ENCODE data around the gene C5orf58.

C5orf58 gene

DNA sequence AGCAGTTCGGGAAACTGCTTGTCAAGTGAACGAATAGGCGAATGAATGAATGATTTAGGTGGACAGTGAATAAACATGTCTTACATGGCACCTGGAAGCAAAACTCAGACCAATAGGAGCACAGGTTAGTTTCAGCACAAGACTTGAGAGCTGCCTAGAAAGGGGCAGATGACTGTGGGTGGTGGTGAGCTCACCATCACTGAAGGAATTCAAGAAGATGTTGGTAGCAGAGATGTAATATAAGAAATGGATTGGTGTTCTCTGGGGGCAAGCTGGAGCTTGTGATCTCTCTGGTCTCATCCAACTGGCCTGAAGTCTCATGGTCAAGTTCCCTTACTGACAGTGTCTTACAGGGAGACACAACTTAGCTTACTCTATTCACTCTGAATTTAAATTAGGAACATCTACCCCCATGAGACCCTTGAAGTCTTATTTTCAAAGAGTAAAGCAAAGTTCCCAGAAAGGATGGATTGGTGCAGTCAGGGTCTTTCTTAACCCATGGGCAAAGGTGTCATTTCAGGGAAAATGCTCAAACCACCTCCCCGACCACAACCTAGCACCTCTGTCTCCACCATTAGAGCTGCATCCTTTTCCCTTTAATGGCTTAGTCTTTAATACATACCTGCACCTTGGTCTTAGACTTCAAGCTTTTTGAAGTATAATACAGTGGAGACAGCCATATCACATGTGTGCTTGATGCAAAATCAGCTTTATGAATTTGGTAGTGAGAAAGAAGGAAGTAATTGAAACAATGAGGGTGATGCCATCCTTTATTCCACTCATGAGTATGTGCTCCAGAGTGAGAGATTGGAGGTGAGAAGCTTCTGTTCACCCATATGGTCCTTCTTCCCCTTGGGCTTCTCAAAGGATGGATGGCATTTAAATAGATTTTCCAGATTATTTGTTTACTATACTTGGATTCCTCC, 59.7 kb downstream of the C5orf58 start:
- POLR2A ChIA-PET = no interaction called here
- Histone ChIP-seq H3K4me1 (ENCODE audit: control insufficient read depth, insufficient read depth, low read length) (no peaks in the 10 kb centered on the region), H3K27ac (ENCODE audit: extremely low read depth, low read depth, low read length) (no peak overlapping the region), H3K4me3 (ENCODE audit: low read depth, low read length) (no peak overlapping the region), H3K9me3 (ENCODE audit: control insufficient read depth, insufficient read depth, low read depth, low read length) (no peaks in the 10 kb centered on the region; the same call in 1 of the 2 replicates), H3K36me3 (ENCODE audit: control insufficient read depth in 2 of 2, insufficient read depth in 1 of 2, low read length in 2 of 2) (no peaks in the 10 kb centered on the region)
- TF ChIP-seq ZNF112 (tag by site-specific recombination; IDR thresholded peaks at IDR 0.05) = no peak
- TF ChIP-seq INSM2 (tag by site-specific recombination; IDR thresholded peaks at IDR 0.05) = no peak
- no peak for TF ChIP-seq ZNF558 (tag by site-specific recombination; IDR thresholded peaks at IDR 0.05)
- TF ChIP-seq ZBTB49 (tag by site-specific recombination; IDR thresholded peaks at IDR 0.05; ENCODE audit: low read depth) = no peak
- no peak for TF ChIP-seq ZBTB21 (tag by site-specific recombination; IDR thresholded peaks at IDR 0.05)
- no peak for TF ChIP-seq ZNF221 (tag by site-specific recombination; IDR thresholded peaks at IDR 0.05; ENCODE audit: borderline replicate concordance)
- no peak for TF ChIP-seq ZNF423 (tag by site-specific recombination; IDR thresholded peaks at IDR 0.05)
- no peak for TF ChIP-seq ZNF341 (tag by site-specific recombination; IDR thresholded peaks at IDR 0.05; ENCODE audit: low read depth)
- no peak for TF ChIP-seq ZNF202 (tag by site-specific recombination; IDR thresholded peaks at IDR 0.05; ENCODE audit: borderline replicate concordance)
- TF ChIP-seq ZNF664 (tag by site-specific recombination; IDR thresholded peaks at IDR 0.05) = no peak
- no peak for TF ChIP-seq KLF16 (tag by site-specific recombination; IDR thresholded peaks at IDR 0.05)
- no peak for TF ChIP-seq ZFP3 (tag by site-specific recombination; IDR thresholded peaks at IDR 0.05; ENCODE audit: low read depth)
- no peak for TF ChIP-seq WT1 (tag by site-specific recombination; IDR thresholded peaks at IDR 0.05)
- TF ChIP-seq OSR2 (tag by site-specific recombination; IDR thresholded peaks at IDR 0.05) = no peak
- no peak for TF ChIP-seq ZNF16 (tag by site-specific recombination; IDR thresholded peaks at IDR 0.05; ENCODE audit: low read depth)
- CTCF ChIA-PET = interaction anchor here (0.7 to 1.8 kb wide), 4 partner anchors 10 to 1138 kb away, joined by 3 to 4 read pairs (median 4); no protein-coding TSS in a partner anchor

- Histone ChIP-seq H3K36me3 (ENCODE audit: control insufficient read depth in 2 of 2, insufficient read depth in 1 of 2, low read length in 2 of 2) (no peaks in the 10 kb centered on the region), H3K4me3 (ENCODE audit: low read depth, low read length) (no peak overlapping the region), H3K27ac (ENCODE audit: extremely low read depth, low read depth, low read length) (no peak overlapping the region), H3K4me1 (ENCODE audit: control insufficient read depth, insufficient read depth, low read length) (no peaks in the 10 kb centered on the region), H3K9me3 (ENCODE audit: control insufficient read depth, insufficient read depth, low read depth, low read length) (no peaks in the 10 kb centered on the region; the same call in 1 of the 2 replicates)
- TF ChIP-seq MYNN (tag by site-specific recombination; IDR thresholded peaks at IDR 0.05; ENCODE audit: borderline replicate concordance) (no peak), ZNF701 (tag by site-specific recombination; IDR thresholded peaks at IDR 0.05) (no peak), ZSCAN23 (tag by site-specific recombination; IDR thresholded peaks at IDR 0.05) (no peak), ZNF514 (tag by site-specific recombination; IDR thresholded peaks at IDR 0.05) (no peak), SCRT2 (tag by site-specific recombination; IDR thresholded peaks at IDR 0.05) (no peak), ZBTB7A (tag by site-specific recombination; IDR thresholded peaks at IDR 0.05; ENCODE audit: low read depth) (no peak)
- TF ChIP-seq, protein P1, sequence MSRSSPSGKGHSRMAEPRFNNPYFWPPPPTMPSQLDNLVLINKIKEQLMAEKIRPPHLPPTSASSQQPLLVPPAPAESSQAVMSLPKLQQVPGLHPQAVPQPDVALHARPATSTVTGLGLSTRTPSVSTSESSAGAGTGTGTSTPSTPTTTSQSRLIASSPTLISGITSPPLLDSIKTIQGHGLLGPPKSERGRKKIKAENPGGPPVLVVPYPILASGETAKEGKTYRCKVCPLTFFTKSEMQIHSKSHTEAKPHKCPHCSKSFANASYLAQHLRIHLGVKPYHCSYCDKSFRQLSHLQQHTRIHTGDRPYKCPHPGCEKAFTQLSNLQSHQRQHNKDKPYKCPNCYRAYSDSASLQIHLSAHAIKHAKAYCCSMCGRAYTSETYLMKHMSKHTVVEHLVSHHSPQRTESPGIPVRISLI (tag by site-specific recombination; IDR thresholded peaks at IDR 0.05) = no peak
- ChIA-PET CTCF (interaction anchor here (0.7 to 1.8 kb wide), 3 partner anchors 9 to 1139 kb away, joined by 3 to 4 read pairs (median 3); no protein-coding TSS in a partner anchor), POLR2A (no interaction called here)
These were observed 60.5 kb downstream of the C5orf58 start for GRCh38 chr5:170293273-170293672.
